K562 (cell line): ENCODE measurements around the gene FAM53A. TPM values are rescaled to one million over a fixed set of nuclear protein-coding genes. Genes with fewer than 3 reads are reported as not detected.
A peak's percentile ranks its signal among the peaks of the same experiment; 100 is the strongest.

ENCODE experiments used
- ATF1 ChIP-seq, 2 experiments: fragments of 450-650 bp in 1 of 2; IDR thresholded peaks; 2 replicates each; pipeline ENCODE4 v1.6.1; 2016; ENCODE audit warnings: missing compliant biosample characterization in 1 of 2, missing genetic modification characterization in 1 of 2
- KAT7 ChIP-seq: sonication (generic); formaldehyde crosslinking; IDR thresholded peaks from 2 replicates; pipeline ENCODE4 v1.8.0; 2022; ENCODE audit warnings: missing genetic modification reagents, mild to moderate bottlenecking, borderline replicate concordance
- MAFK ChIP-seq: IDR thresholded peaks from 2 replicates; pipeline ENCODE4 v1.6.1; 2011; ENCODE audit warnings: low read length, improper control_type of control experiment
- NRF1 ChIP-seq, 2 experiments: fragments of 450-650 bp; IDR thresholded peaks in 1 of 2; conservative IDR thresholded peaks in 1 of 2; 2 replicates each; pipeline ENCODE4 v1.6.1; 2014; ENCODE audit warnings: mild to moderate bottlenecking in 2 of 2
- POLR2A ChIP-seq: fragments of 450-650 bp; conservative IDR thresholded peaks from 2 replicates; pipeline ENCODE4 v1.6.1; 2016
- SMARCE1 ChIP-seq: fragments of 450-650 bp; IDR thresholded peaks from 2 replicates; pipeline ENCODE4 v1.7.1; 2016; ENCODE audit warnings: mild to moderate bottlenecking
- ZC3H11A ChIP-seq: IDR thresholded peaks from 2 replicates; pipeline ENCODE4 v1.6.1; 2012; ENCODE audit warnings: low read depth, low read length, improper control_type of control experiment
- ZNF316 ChIP-seq: fragments of 450-650 bp; IDR thresholded peaks from 2 replicates; pipeline ENCODE4 v1.6.1; 2016
- polyA plus RNA-seq, 8 experiments: library from polyadenylated mRNA; depleted of rRNA in 4 of 8; stranded (reverse) in 5 of 8; unstranded in 3 of 8; fragments of >200 nt; fragmentation: Nextera tagmentation in 2 of 8; fragmentation: Illumina TruSeq in 1 of 8; extraction: Ambion mirVana in 2 of 8; extraction: Trizol in 1 of 8; gene quantifications; 2 replicates each; pipeline versions ENCODE4 v1.2.1 to v1.2.3, GENCODE V29; 2011 to 2014; ENCODE audit warnings: inconsistent platforms in 1 of 8, missing spikeins in 1 of 8
- total RNA-seq, 7 experiments: library from RNA; depleted of rRNA in 6 of 7; stranded (reverse); fragments of >200 nt in 6 of 7; fragmentation: Illumina TruSeq in 2 of 7; extraction: Trizol in 2 of 7; gene quantifications; 2 replicates each; pipeline versions ENCODE4 v1.2.1 to v1.2.3, GENCODE V29; 2011 to 2021; ENCODE audit warnings: low replicate concordance in 1 of 7
- TF ChIP-seq, protein P1 (sequence below): fragments of 200-800 bp; sonication (Bioruptor generic); IDR thresholded peaks from 2 replicates; pipeline ENCODE4 v1.6.1; 2017; ENCODE audit warnings: missing genetic modification characterization, missing compliant biosample characterization

FAM53A gene
- total and polyA plus RNA-seq, 9 of the 15 experiments (the other 6 are each of a cell fraction or from before 2014, with no cell fraction given): 0.53 to 2.7 (median 1.4) TPM; not detected in 2

DNA sequence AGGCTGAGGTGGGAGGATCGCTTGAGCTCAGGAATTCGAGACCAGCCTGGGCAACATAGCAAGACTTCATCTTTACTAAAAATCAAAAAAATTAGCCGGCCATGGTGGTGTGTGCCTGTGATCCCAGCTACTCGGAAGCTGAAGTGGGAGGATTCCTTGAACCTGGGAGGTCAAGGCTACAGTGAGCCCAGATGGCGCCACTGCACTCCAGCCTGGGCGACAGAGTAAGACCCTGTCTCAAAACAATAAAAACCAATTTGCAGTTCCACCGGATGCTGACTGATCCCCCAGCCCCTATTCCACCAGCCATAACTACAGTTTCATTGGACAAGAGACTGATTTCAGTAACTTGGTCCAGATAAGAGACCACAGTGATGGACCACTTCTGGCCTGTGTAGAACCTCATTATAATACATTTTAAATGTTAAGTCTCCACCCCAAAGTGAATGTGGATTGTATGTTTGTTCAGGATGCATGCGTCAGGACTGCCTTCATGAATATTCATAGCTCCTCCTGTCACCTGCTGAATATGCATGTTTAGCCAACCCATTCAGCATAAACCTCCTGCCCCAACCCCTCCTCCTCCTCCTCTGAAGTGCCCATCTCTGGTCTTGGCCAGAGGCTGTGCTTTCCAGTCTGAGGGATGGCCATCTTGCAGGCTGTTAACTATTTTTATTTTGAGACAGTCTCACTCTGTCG, 30.3 kb upstream of the FAM53A start (continued):
- no peak for TF ChIP-seq SMARCE1
- peak; percentile 65 for TF ChIP-seq ZNF316
- peak; percentile 62 to 69 for TF ChIP-seq NRF1 (conservative IDR thresholded peaks at IDR 0.05 in 1 of 2, IDR thresholded peaks at IDR 0.05 in 1 of 2)
- TF ChIP-seq KAT7 (CRISPR knock-in tag): 0 out of 2 replicates have a peak, but pooled peaks have one; percentile 21
- no peak for TF ChIP-seq ZC3H11A
- peak; percentile 19; the same call in 1 of the 2 replicates for TF ChIP-seq POLR2A
- peak; percentile 45; the same call in 1 of the 2 replicates for TF ChIP-seq MAFK
- TF ChIP-seq, protein P1, sequence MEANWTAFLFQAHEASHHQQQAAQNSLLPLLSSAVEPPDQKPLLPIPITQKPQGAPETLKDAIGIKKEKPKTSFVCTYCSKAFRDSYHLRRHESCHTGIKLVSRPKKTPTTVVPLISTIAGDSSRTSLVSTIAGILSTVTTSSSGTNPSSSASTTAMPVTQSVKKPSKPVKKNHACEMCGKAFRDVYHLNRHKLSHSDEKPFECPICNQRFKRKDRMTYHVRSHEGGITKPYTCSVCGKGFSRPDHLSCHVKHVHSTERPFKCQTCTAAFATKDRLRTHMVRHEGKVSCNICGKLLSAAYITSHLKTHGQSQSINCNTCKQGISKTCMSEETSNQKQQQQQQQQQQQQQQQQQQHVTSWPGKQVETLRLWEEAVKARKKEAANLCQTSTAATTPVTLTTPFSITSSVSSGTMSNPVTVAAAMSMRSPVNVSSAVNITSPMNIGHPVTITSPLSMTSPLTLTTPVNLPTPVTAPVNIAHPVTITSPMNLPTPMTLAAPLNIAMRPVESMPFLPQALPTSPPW: peak; percentile 14; the same call in 1 of the 2 replicates
- no peak for TF ChIP-seq ATF1 (CRISPR knock-in tag; IDR thresholded peaks at IDR 0.05)
- 0 out of 2 replicates have a peak, but pooled peaks have one; percentile 16 for TF ChIP-seq ATF1 (tag; IDR thresholded peaks at IDR 0.05)
